ENCODE measurements around the gene ZSCAN22. TPM values are rescaled to one million over a fixed set of nuclear protein-coding genes. Genes with fewer than 3 reads are reported as not detected.

ZSCAN22 gene
- total and polyA plus RNA-seq, 2 of the 13 experiments (the other 11 are each of a cell fraction or from before 2014, with no cell fraction given): 2.5 to 3.5 TPM

- peak; percentile 98 for TF ChIP-seq SUZ12 (IDR thresholded peaks at IDR 0.05; ENCODE audit: low read depth, low read length)
- TF ChIP-seq, protein P1, sequence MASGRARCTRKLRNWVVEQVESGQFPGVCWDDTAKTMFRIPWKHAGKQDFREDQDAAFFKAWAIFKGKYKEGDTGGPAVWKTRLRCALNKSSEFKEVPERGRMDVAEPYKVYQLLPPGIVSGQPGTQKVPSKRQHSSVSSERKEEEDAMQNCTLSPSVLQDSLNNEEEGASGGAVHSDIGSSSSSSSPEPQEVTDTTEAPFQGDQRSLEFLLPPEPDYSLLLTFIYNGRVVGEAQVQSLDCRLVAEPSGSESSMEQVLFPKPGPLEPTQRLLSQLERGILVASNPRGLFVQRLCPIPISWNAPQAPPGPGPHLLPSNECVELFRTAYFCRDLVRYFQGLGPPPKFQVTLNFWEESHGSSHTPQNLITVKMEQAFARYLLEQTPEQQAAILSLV (CRISPR knock-in tag; IDR thresholded peaks at IDR 0.05; ENCODE audit: borderline replicate concordance): peak; percentile 81
- TF ChIP-seq HOXA9 (CRISPR knock-in tag; IDR thresholded peaks at IDR 0.05; ENCODE audit: borderline replicate concordance): no peak
- TF ChIP-seq, protein P2, sequence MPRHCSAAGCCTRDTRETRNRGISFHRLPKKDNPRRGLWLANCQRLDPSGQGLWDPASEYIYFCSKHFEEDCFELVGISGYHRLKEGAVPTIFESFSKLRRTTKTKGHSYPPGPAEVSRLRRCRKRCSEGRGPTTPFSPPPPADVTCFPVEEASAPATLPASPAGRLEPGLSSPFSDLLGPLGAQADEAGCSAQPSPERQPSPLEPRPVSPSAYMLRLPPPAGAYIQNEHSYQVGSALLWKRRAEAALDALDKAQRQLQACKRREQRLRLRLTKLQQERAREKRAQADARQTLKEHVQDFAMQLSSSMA (CRISPR knock-in tag; IDR thresholded peaks at IDR 0.05): peak; percentile 86
- peak; percentile 65 for TF ChIP-seq THRA (CRISPR knock-in tag; IDR thresholded peaks at IDR 0.05; ENCODE audit: borderline replicate concordance)
- 0 out of 2 replicates have a peak, but pooled peaks have one; percentile 49 for TF ChIP-seq FIP1L1 (IDR thresholded peaks at IDR 0.05; ENCODE audit: borderline replicate concordance, insufficient read depth, low read depth, low read length)
- TF ChIP-seq PCBP2 (optimal IDR thresholded peaks at IDR 0.05; ENCODE audit: low read depth, low read length, poor library complexity, severe bottlenecking): no peak
- no peak for TF ChIP-seq HNF4A (CRISPR knock-in tag; IDR thresholded peaks at IDR 0.05)
- TF ChIP-seq U2AF1 (optimal IDR thresholded peaks at IDR 0.05; ENCODE audit: low read depth, low read length): peak; percentile 67
- peak; percentile 99 for TF ChIP-seq THAP9 (CRISPR knock-in tag; IDR thresholded peaks at IDR 0.05; ENCODE audit: borderline replicate concordance)
- TF ChIP-seq BRF2 (CRISPR knock-in tag; IDR thresholded peaks at IDR 0.05): peak; percentile 47; the same call in 1 of the 2 replicates
- 0 out of 2 replicates have a peak, but pooled peaks have one; percentile 27 for TF ChIP-seq ZNF251 (CRISPR knock-in tag; IDR thresholded peaks at IDR 0.05)
- TF ChIP-seq, protein P3, sequence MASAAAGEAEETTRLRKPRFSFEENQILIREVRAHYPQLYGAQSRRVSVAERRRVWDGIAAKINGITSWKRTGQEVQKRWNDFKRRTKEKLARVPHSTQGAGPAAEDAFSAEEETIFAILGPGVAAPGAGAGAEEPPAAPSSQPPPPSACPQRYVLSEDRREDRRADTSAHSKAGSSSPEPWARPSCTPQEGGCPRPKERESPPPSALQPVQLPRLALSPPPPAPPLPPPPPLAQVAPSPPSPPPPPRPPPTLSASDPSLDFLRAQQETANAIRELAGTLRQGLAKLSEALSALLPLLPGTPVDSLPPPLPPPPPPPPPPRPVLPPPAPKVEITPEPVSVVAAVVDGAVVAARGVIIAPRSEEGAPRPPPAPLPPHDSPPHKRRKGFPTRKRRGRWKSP (CRISPR knock-in tag; IDR thresholded peaks at IDR 0.05): no peak; the same call in 1 of the 2 replicates
- TF ChIP-seq ZNF768 (CRISPR knock-in tag; IDR thresholded peaks at IDR 0.05): peak; percentile 69; the same call in 1 of the 2 replicates
- 0 out of 2 replicates have a peak, but pooled peaks have one; percentile 70 for TF ChIP-seq ZSCAN5A (CRISPR knock-in tag; IDR thresholded peaks at IDR 0.05; ENCODE audit: borderline replicate concordance)
- 0 out of 2 replicates have a peak, but pooled peaks have one; percentile 34 for TF ChIP-seq ZFP1 (CRISPR knock-in tag; IDR thresholded peaks at IDR 0.05)
- TF ChIP-seq TSC22D2 (CRISPR knock-in tag; IDR thresholded peaks at IDR 0.05; ENCODE audit: borderline replicate concordance): 0 out of 2 replicates have a peak, but pooled peaks have one; percentile 49
These were observed 21.5 kb upstream of the ZSCAN22 start, which contains the start of gene ERVK3-1 (continued) for GRCh38 chr19:58305065-58305931.
